ENCODE measurements around the gene DDTL. TPM values are rescaled to one million over a fixed set of nuclear protein-coding genes. Genes with fewer than 3 reads are reported as not detected.
"Not testable (repeated sequence)": the region's sequence is repeated elsewhere in the genome, so short reads cannot be mapped to it uniquely, and the experiment has no call there.

DDTL gene
- total RNA-seq, 1 donor from 2014 or later: not detected

DNA sequence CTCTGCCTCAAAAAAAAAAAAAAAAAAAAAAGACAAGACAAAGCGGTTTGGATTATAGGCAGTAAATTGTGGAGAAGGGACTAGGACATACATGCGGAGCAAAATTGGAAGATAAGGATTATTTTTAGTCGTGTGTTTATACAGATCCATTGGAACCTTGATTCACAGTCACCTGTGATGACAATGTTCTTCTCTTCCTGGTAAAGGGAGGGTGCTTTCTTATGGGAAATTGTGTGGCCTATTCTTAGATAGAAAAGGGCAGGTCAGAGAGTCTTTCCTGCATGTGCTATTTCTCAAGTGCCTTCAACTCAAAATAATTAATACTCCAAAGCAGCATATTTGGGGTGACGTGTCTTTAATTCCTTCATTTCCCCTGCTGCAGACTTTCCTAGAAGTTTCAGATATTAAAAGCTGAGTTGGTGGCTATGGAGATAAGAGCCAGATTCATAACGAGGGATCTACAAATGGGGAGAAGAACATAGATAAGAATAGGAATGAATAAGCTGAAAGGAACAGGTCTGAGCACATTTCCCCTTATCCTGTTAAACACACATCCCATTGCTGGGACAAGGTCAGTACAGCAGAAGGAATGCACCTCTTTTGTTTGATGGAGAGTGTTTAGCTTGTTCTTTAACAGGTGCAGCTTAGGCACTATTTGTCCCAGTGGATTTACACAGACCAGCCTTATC, 28.2 kb upstream of the DDTL start:
- intact Hi-C loops (cut with DNase I): loop anchor here (5.0 kb wide), 1 partner anchor 69 kb away; the partner anchor contains the start of gene GSTT4
- no peaks in the 10 kb centered on the region for H3K4me1 ChIP-seq
- no peak overlapping the region for H3K27ac ChIP-seq
- TF ChIP-seq POLR2AphosphoS5 (IDR thresholded peaks at IDR 0.05; ENCODE audit: insufficient read depth in 1 of 2, low read depth in 1 of 2) (no peak), POLR2A (IDR thresholded peaks at IDR 0.05) (no peak)
- TF ChIP-seq, protein P1, sequence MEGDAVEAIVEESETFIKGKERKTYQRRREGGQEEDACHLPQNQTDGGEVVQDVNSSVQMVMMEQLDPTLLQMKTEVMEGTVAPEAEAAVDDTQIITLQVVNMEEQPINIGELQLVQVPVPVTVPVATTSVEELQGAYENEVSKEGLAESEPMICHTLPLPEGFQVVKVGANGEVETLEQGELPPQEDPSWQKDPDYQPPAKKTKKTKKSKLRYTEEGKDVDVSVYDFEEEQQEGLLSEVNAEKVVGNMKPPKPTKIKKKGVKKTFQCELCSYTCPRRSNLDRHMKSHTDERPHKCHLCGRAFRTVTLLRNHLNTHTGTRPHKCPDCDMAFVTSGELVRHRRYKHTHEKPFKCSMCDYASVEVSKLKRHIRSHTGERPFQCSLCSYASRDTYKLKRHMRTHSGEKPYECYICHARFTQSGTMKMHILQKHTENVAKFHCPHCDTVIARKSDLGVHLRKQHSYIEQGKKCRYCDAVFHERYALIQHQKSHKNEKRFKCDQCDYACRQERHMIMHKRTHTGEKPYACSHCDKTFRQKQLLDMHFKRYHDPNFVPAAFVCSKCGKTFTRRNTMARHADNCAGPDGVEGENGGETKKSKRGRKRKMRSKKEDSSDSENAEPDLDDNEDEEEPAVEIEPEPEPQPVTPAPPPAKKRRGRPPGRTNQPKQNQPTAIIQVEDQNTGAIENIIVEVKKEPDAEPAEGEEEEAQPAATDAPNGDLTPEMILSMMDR (IDR thresholded peaks at IDR 0.05): no peak
- no peak for DNase-seq (ENCODE audit: extremely low spot score in 2 of 2)
- no peaks in the 10 kb centered on the region for H3K36me3 ChIP-seq
- H3K27me3 ChIP-seq: no peaks in the 10 kb centered on the region
- H3K9me3 ChIP-seq: no peaks in the 10 kb centered on the region
- no peak overlapping the region for H3K4me3 ChIP-seq

DNA sequence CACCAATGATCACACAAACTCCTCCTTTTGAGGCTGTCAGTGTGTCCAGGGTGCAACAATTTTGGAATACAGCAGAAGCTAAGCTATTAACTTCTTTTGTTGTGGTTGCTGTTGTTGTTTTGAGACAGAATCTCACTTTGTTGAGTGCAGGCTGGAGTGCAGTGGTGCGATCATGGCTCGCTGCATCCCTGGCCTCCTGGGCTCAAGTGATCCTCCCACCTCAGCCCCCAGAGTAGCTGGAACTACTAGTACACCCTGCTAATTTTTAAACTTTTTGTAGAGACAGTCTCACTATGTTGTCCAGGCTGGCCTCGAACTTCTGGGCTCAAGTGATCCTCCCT, 27.7 kb upstream of the DDTL start:
- no peak overlapping the region for H3K27ac ChIP-seq

DNA sequence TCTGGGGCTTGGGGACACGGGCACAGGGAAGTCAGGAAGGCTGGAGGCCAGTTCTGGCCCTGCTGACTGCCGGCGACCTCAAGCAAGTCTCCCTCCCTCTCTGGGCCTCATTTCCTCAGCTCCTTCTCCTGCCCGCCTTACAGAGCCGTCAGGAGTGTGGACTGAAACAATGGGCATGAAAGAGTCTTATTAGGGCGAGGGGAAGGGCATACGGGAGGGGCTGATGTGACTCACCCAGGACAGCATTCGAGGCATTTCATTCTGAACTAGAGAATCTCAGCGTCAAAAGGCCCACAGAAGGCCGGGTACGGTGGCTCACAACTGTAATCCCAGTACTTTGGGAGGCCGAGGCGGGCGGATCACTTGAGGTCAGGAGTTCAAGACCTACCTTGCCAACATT, 26.5 kb upstream of the DDTL start:
- intact Hi-C loops (cut with DNase I); DNase-seq (ENCODE audit: extremely low spot score in 2 of 2); H3K4me3 ChIP-seq; H3K27me3 ChIP-seq; H3K36me3 ChIP-seq; H3K4me1 ChIP-seq; H3K9me3 ChIP-seq; H3K27ac ChIP-seq: not testable (repeated sequence)

More for the DNA sequence above, 27.7 kb upstream of the DDTL start:
- no peaks in the 10 kb centered on the region for H3K27me3 ChIP-seq
- no peak for DNase-seq (ENCODE audit: extremely low spot score in 2 of 2)
- TF ChIP-seq, protein P1 (IDR thresholded peaks at IDR 0.05): no peak
- TF ChIP-seq POLR2AphosphoS5 (IDR thresholded peaks at IDR 0.05; ENCODE audit: insufficient read depth in 1 of 2, low read depth in 1 of 2): no peak
- no peak for TF ChIP-seq POLR2A (IDR thresholded peaks at IDR 0.05)
- no peaks in the 10 kb centered on the region for H3K36me3 ChIP-seq
- no peaks in the 10 kb centered on the region for H3K4me1 ChIP-seq
- no peaks in the 10 kb centered on the region for H3K9me3 ChIP-seq
- intact Hi-C loops (cut with DNase I): loop anchor here (5.0 kb wide), 1 partner anchor 68 kb away; the partner anchor contains the start of gene GSTT4
- H3K4me3 ChIP-seq: no peak overlapping the region

DNA sequence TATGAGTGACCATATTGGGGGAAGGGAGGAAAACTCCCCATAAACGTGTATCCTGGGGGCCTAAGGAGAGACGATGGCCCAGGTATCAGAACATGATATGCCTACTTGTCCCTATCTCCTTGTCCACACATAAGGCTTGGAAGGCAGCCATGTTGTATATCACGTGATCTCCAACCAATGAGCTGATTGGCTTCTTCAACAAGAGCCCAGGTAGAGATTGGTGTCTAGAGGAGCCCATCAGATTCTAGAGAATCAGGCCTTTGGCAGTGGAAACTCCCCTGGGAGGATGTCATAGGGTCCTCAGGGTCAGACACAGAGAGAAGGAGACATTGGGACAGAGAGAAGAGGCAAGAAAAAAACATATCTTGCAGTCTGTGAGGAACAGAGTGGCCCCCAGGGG, 19.3 kb upstream of the DDTL start:
- intact Hi-C loops (cut with DNase I); DNase-seq (ENCODE audit: extremely low spot score in 2 of 2); H3K36me3 ChIP-seq; H3K27ac ChIP-seq; H3K27me3 ChIP-seq; H3K4me1 ChIP-seq; H3K9me3 ChIP-seq; H3K4me3 ChIP-seq: not testable (repeated sequence)

DNA sequence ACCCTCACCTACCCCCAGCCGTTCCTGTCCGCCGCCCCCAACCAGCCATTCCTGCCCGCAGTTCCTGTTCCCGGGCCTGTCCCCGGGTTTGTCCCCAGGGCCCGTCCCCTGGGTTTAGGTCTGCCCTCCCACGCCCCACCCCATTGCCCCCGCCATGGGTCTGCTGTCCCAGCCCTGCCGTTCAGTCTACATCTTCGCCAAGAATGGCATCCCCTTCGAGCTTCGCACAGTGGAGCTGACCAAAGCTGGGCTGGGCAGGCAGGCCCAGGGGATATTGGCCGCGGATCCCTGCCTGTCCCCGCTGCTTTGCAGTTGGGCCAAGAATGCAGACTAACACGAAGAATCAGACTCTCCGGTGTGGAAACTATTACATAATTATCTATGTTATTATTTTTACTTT, 16.9 kb upstream of the DDTL start:
- H3K4me1 ChIP-seq; H3K9me3 ChIP-seq; H3K27ac ChIP-seq; DNase-seq (ENCODE audit: extremely low spot score in 2 of 2); H3K36me3 ChIP-seq; intact Hi-C loops (cut with DNase I); H3K4me3 ChIP-seq; H3K27me3 ChIP-seq: not testable (repeated sequence)

DNA sequence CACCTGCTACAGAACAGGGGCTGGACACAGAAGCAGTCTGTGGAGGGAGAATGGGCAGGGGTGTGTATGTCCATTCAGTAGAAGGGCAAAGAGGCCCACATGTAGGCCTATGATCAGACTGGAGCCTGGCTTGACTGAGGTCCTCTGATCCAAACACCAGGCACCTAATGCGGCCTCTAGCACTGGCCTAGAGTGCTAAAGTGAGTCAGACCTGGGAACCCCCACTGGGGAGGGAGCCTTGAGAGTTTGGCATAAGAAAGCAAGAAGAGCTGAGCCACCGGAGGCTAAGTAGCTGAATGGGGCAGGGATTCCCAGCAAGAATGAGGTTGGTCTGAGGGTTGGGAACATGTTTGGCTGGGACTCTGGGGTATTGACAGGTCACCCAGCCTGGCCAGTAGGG, 15.3 kb upstream of the DDTL start:
- H3K9me3 ChIP-seq; DNase-seq (ENCODE audit: extremely low spot score in 2 of 2); intact Hi-C loops (cut with DNase I); H3K36me3 ChIP-seq; H3K27me3 ChIP-seq; H3K27ac ChIP-seq; H3K4me1 ChIP-seq; H3K4me3 ChIP-seq: not testable (repeated sequence)

DNA sequence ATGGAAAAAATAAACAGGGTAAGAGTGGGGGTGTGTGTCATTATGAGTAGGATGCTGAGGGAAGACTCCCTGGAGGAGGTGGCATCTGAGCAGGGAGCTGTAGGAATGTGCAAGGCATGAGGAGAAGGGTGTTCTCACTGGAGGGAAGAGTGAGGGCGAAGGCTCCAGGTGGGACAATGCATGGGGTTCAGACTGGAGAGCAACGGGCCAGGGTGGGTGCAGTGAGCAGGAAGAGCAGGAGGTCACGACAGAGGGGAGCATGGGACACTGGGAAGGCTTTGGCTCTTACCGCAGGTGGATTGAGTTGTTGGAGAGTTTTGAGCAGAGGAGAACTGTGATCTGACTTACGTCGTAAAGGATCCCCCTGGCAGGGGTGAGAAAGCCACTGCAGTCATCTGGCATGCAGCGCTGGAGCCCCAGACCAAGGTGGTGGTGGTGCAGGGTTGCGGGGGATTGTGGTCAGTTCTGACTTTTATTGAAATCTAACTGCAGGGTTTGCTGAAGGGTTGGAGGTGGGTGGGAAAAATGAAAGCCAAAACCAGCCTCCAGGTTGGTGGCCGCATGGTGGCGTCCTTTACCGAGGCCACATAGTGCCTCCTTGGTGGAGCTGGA, 13.8 kb upstream of the DDTL start:
- H3K4me1 ChIP-seq; H3K27ac ChIP-seq; H3K4me3 ChIP-seq; intact Hi-C loops (cut with DNase I); H3K27me3 ChIP-seq; H3K36me3 ChIP-seq; H3K9me3 ChIP-seq; DNase-seq (ENCODE audit: extremely low spot score in 2 of 2): not testable (repeated sequence)

DNA sequence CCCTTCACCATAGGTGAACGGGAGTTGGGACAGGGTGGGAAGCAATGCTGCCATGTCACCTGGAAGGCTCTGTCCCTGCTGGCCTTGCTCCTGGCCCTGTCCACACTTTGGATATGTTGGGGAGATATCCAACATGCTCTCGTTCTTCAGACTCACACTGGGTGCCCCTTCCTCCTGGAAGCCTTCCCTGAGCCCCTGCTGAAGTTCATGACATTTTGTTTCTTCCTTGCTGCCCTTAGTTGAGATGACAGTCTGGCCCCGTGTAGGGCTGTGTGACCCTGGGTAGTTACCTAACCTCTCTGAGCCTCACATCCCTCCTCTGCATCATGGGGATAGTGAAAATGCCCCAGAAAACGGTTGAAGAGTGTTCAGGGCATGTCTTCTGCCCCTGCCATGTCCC, 13.2 kb upstream of the DDTL start:
- H3K27me3 ChIP-seq; intact Hi-C loops (cut with DNase I); H3K4me3 ChIP-seq; H3K27ac ChIP-seq; H3K4me1 ChIP-seq; H3K36me3 ChIP-seq; H3K9me3 ChIP-seq; DNase-seq (ENCODE audit: extremely low spot score in 2 of 2): not testable (repeated sequence)

DNA sequence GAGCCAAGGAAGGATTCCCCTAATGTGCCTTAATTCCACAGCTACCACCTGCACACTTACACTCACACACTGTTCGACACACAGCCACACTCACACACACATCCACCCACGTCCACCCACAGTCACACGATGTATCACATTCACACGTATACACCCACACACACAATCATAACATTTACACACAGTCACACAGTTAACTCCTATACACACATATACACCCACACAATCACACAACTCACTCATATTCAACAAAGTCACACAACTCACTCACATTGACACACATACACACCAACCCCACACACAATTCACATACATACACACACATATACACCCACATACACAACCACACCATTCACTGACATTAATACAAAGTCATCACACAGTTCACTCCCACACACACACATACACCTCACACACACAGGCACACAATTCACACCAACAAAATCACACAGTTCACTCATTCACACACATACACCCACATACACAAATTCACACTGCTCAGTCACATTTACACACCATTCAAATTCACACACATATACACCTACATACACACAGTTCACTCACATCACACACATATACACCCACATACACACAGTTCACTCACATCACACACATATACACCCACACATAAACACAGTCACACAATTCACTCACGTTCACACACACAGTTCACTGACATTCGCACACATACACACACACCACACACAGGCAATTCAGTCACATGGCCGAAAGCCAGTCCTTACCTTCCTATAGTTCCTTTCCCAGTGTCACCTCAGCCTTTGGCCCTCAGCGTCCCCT, 12.3 kb upstream of the DDTL start:
- H3K36me3 ChIP-seq; H3K27ac ChIP-seq; DNase-seq (ENCODE audit: extremely low spot score in 2 of 2); H3K4me1 ChIP-seq; H3K4me3 ChIP-seq; intact Hi-C loops (cut with DNase I); H3K27me3 ChIP-seq; H3K9me3 ChIP-seq: not testable (repeated sequence)

DNA sequence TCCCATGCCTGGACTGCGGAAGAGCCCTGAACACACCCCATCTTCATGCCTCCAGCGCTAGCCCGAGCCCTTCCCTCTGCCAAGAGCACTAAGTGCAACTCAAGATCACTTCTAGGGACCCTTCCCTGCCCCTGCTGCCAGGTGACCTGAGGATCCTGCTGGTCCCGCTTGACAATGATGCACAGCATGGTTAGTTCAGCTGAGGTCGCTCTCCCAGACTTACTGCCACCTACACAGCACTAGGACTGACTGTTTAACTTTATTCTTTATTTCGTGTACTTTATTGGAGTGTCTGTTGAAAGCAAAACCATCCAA, 11.7 kb upstream of the DDTL start:
- intact Hi-C loops (cut with DNase I); H3K36me3 ChIP-seq: not testable (repeated sequence)

DNA sequence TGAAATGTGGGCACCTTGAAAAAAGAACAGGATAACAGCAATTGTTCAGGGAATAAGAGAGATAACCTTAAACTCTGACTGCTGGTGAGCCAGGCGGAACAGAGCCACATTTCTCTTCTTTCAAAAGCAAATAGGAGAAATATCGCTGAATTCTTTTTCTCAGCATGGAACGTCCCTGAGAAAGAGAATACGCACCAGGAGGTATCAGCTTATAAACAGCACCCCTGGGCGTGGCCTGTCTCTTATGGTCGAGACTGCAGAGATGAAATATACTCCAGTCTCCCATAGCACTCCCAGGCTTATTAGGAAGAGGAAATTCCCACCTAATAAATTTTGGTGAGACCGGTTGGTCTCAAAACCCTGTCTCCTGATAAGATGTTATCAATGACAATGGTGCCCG, 10.8 kb upstream of the DDTL start:
- DNase-seq (ENCODE audit: extremely low spot score in 2 of 2); H3K27ac ChIP-seq; H3K9me3 ChIP-seq; intact Hi-C loops (cut with DNase I); H3K4me3 ChIP-seq; H3K36me3 ChIP-seq; H3K4me1 ChIP-seq; H3K27me3 ChIP-seq: not testable (repeated sequence)

More for the DNA sequence above, 11.7 kb upstream of the DDTL start:
- DNase-seq (ENCODE audit: extremely low spot score in 2 of 2); H3K27me3 ChIP-seq; H3K9me3 ChIP-seq; H3K27ac ChIP-seq; H3K4me3 ChIP-seq; H3K4me1 ChIP-seq: not testable (repeated sequence)

Measured in vagina (tissue), 2 donors.